Effector CD8-positive, alpha-beta T cell (primary cell): ENCODE data around the gene EMILIN1.
"Not testable (repeated sequence)": the region's sequence is repeated elsewhere in the genome, so short reads cannot be mapped to it uniquely, and the experiment has no call there.

Experiments
- DNase-seq: peaks from one replicate; lab custom pipeline; 2025; lab: John Stamatoyannopoulos, UW

EMILIN1 gene

DNA sequence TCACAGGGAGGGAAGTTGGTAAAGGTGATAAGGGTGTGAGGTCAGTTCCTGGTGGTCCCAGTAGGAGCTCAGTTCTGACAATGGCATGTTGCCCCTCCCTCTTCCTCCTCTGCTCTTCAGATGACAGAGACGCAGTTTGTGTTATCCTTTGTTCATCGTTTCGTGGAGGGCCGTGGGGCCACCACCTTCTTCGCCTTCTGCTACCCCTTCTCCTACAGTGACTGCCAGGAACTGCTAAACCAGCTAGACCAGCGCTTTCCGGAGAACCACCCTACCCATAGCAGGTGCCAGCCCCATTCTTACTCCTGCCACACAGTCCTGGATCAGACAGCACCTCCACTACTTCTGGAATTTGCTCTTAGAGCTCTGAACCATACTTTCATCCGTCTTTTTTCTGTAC, 24.6 kb upstream of the EMILIN1 start:
- no peak for DNase-seq

DNA sequence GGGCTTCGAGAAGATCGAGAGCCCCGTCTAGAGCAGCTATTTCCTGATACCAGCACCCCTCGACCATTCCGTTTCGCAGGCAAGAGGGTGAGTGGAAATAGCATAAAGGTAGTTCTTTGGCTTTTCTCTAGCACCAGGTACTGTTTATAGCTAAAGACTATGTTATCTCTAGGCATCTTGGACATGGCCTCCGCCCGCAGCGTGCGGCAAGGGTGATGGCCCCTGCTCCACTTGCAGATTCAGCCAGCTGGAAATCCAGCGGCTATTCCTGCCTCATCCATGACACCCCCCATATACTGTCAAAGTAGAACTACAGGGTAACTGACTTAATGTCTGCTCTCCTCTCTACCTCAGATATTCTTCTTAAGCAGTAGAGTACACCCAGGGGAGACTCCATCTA, 23.7 kb upstream of the EMILIN1 start:
- no peak for DNase-seq

DNA sequence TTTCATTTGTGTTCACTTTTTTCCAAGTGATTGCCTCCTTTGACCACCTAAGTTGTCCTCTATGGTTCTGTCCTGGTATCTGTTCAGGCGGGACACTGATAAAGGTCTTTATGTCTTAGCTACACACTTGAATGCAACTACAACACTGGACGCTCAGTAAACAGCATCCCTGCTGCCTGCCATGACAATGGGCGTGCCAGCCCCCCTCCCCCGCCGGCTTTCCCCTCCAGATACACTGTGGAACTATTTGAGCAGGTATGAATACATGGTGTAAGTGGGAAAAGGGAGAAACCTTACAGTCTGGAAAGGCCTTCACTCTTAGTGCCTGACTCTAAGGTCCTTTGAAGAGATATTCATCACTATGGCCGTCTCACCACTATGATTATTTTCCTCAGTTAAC, 21.2 kb upstream of the EMILIN1 start:
- DNase-seq = no peak

DNA sequence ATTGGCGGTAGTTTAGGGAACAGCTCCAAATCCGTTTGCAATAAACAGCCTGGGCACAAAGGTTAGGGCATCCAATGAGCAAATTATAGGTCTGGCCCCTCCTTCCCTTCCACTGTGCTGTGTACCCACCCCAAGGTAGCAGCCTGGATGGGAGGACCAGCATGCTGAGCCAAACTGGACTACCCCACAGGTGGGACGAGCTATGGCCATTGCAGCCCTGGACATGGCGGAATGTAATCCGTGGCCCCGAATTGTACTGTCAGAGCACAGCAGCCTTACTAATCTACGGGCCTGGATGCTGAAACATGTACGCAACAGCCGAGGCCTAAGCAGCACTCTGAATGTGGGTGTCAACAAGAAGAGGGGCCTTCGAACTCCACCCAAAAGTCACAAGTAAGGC, 20.2 kb upstream of the EMILIN1 start:
- DNase-seq = no peak

DNA sequence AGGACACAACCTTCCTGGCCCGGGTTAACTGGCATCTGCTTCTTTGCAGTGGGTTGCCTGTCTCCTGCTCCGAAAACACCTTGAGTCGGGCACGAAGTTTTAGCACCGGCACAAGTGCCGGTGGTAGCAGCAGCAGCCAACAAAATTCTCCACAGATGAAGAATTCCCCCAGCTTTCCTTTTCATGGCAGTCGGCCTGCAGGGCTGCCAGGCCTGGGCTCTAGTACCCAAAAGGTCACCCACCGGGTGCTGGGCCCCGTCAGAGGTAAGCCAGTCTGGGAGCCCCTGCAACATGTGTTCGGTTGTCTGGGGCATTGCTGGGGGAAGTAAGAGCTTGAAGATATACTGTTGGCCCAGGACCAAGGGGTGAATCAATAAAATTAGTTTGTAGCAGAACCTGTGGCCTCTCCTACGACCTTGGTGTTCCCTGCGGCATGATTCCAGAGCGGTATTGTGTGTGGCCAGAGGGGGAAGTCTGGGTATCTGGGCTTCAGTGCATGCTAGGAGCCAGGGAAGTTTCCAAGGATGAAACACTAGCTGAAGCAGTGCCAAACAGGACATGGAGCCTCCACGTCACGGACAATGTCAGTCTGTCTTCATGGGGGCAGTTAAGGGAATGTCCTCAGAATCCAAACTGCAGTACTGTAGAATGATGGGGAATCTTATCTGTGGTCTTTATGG, 19.1 kb upstream of the EMILIN1 start:
- DNase-seq = no peak

DNA sequence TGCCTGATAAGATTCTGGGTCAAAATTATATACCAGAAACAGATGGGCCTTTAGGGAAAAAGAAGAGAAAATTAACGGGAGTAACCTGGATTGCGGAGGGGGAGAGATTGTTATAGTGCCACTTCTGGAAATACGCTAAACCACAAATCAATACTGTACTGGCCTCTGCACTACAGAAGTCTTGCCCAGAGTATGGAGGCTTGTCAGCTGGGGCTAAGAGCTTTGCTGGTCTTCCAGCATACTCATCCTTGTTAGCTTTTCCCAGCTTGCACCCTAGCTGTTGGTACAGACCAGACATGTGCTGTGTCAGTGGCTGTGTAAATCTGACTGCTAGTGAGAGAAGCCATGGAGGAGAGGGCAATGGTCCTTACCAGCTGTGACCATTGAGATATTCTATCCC, 18.1 kb upstream of the EMILIN1 start:
- DNase-seq = no peak

DNA sequence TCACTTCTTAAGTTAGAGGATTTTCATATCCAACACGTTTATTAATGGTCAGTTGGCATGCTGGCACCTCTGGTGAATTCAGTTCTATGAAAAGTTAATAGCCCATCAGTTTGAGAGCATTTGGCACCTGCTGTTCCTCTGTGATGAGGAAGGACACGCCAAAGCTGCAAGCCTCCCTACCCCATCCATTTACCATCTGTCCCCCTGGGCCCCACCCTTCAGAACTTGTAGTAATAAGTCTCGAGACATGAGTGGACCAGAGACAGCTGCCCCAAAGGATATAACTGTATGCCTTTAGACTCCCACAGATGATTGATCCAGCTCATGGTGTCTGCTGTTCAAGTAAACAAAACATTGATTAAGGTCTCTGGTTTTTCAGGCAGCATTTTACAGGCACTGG, 13.3 kb upstream of the EMILIN1 start:
- DNase-seq = no peak

DNA sequence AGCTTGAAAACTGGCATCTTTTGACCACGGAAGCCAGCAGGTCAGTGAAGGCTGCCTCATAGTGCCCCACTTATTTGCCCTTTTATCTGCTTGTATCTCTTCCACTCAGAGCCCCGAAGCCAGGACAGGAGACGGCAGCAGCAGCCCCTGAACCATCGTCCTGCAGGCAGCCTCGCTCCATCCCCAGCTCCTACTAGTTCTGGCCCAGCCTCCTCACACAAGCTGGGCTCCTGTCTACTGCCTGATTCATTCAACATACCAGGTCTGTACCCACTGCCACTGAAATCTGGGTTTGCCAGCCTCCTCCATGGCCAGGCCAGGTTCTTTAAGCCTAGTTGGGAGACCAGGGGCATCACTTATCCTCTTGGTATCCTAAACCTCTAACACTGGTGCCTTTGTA, 11.0 kb upstream of the EMILIN1 start:
- no peak for DNase-seq

DNA sequence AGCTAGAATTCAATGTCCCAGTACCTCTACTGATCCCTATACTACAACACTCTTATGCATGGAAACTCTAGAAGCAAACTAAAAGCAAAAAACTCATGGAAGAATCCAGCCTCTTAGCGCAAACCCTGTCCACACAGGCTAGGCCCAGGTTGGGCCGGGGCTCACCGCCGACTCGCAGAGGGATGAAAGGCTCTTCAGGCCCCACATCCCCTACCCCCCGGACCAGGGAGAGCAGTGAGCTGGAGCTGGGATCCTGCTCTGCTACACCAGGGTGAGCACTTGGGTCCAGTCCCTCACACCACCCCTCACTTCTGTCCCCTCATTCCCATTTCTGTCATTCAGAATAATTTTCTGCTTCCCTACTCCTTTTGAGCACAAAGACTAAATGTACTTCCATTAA, 9.0 kb upstream of the EMILIN1 start:
- DNase-seq = no peak

DNA sequence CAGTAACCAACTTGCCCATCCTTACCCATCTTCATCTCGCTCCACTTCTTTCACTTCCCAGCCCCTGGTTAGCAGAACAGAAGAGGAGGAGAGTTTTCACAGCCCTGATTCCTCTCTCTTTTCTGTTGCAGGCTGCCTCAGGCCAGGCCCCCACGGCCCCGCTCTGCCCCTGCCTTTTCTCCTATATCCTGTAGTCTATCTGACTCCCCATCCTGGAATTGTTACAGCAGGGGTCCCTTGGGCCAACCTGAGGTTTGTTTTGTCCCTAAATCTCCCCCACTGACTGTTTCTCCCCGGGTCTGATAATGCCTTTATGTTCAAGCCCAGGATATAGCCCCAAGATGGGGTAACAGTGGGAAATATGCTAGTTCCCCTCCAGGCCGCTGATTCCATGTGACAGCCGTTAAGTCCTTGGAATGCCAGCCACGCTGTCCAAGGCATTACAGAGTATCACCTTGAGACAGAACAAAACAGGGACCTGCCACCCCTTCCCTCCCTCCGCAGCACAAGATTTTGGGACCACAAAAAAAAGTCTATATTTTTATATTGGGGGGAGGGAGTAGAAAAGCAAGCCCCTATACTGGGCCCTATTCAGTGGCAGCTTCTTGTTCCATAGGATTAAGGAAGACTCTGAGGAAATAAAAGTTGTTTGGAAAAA, 8.3 kb upstream of the EMILIN1 start:
- DNase-seq = no peak

DNA sequence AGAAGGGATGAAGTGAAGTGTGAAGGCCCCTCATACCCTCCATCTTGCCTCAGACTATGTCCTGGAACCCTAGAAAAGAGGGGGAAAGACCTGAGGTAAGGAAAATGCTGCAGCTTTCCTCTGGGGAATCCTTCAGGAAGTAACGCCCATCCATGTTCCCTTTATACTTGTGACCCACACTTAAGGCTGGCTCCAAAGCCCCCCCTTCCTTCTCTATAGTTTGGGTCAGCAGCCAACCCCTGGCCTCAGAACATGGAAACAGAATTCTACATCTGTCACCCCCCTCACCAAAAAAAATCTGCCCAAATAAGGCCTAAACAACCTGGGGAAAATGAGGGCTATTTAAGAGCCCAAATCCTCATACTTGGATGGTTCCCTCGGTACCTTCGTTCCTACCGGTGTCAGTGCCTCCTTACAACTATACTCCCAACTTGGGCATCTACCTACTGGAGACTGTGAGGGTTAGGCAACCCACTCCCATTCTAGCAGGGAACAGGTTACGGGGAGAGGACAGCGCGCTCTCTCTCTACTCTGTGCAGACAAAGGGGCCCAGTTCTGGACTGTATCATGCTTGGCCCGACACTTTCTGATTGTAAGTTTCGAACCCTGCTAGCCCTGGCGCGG, 7.7 kb upstream of the EMILIN1 start:
- DNase-seq = no peak

DNA sequence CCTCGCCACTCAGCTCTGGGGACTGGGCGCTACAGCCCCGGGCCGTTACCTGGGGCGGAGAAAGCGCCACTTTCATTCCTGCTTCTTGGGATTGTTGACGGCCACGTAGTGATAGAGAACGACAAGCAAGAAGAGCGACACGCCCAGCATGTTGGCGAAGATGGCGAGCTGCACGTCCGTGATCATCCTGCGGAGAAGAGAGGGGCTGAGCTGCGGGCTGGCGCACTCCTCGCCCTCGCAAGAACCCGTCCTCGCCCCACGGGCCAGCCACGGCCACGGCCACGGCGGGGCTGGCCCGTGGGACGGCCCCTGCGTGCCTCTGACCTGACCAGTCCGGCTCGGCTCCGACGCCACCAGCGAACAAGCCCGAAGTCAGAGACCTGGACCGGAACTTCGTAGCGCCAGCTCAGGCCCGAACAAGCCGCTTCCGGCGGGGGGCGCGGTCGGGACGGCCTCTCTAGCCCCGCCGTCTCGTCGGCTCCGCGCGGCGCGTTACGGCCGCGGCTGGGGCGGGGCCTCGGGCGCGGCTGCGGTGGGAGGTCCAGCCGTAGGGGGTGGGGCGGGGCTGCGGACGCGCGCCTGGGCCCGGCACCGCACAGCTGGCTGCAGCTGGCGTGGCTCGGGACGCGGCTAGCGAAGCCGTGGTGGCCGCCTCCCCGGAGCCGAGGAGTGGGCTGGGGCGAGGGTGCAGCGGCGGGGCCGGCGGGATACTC, 7.0 kb upstream of the EMILIN1 start, which contains the start of gene OST4:
Gene OST4 (minus strand): TSS at position 378 of the 713 bp plus-strand sequence.
- DNase-seq = peak; percentile 75

DNA sequence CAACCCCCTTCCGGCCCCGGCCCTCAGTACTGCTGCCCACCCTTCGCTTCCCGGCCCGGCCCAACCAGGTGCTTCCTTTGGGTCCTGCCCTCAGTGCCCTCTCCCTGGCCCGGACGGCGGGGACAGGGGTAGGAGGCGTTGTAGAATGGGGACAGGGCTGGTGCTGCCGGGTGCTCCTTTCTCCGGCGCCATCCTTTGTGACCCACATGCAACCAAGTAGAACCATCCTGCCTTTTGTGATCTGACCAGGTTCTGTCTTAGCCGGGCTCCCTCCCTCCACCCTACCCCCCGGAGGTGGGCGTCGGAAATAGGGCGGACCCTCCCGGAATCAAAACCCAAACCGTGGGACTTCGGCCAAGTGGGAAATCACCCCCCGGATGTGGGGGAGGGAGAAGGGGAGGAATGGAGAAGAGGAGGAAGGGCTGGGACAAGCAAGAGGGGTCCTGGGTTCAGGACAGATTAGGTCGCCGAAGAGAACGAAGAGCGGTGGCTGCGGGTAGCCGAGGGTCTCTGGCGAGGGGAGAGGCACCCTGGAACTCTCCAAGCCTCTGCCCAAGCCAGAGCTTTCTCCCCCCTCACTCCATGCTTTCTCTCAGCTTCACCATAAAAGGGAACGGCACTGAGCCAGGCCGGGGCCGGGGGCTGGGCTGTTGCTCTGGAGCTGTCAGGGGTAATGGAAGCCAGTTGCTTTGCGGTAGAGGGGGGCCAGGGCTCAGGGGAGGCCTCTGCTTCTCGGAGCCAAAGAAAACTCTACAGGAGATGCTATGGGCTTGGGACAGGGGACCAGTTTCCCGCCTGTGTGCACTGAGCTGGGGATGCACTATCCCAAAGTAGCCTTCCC, 6.2 kb upstream of the EMILIN1 start:
- no peak for DNase-seq

DNA sequence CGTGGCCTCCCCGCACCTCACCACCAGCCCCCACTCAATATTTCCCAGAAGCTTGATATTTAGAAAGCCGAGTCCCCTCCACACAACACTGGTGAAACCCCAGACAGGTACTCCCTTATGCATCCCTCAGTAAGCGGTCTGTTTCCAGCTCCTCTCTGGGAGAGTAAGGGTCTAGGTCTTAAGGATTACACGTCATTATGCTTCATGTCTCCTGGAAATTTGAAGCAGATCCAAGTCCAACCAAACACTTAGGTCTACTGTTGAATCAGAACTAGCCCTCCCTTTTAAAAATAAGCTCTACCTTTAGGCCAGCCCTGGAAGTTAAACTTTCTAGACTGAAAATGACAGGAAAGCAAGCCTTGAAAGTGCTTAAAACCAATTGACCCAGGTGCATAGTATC, 5.5 kb upstream of the EMILIN1 start:
- DNase-seq = no peak

DNA sequence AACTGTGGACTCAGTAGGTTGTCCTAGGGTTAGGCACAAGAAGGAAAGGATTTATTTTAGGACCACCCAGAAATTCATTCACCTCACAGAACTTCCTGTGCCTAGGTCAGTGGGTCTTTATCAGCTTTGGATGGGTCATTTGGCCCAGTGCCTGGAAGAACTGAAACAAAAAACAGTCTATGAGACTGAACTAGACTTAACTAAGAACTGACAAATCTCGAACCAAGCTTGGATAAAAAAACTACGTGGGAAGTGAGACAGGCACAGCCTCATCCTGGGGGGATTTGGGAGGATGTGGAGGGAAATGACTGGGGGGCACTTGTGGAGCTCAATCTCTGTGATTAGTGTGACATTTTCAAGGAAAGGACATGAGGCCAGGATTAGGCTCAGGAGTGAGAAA, 4.6 kb upstream of the EMILIN1 start:
- no peak for DNase-seq

DNA sequence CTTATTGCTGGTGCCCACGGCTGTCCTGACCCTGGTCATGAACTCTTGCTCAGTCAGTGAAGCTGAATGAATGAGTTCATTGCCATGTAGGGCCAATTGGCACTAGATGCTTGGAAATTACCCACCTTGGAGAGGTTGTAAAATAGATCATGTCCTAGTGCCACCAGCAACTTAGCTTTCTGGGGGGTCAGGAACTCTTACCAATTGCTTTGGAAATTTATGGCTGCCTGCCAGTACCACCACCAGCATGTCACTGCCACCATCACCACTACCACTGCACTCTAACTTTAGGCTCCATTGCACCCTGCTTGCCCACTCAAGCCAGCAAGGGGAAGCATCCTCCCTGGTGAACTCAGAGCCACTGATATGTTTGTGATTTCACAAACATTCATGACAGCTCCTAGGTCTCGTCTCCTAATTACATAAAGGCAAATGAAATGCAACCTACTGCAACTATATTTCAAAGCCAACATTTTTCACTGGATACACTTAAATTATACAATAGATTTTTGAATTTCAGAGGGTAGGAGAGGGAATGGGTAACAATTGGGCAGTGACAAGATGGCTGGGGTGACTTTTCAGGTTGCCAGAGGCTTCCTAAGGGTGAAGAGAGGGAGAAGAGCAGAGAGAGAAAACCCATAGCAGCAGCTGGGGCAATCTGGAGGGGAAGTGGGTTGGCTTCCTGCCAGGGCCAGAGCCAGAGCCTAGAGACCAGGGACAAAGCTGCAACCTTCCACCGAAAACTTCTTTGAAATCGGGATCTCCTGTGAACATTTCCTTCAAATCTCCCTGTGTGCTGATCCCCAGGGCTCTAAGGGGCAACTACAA, 3.5 kb upstream of the EMILIN1 start:
- DNase-seq = peak; percentile 25

DNA sequence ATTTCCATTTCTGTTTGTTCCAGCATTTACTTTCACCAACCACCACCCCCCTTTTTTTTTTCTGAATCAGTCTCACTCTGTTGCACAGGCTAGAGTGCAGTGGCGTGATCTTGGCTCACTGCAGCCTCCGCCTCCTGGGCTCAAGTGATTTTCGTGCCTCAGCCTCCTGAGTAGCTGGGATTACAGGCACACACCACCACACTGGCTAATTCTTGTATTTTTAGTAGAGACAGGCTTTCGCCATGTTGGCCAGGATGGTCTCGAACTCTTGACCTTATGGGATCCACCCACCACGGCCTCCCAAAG, 2.9 kb upstream of the EMILIN1 start:
- DNase-seq = not testable (repeated sequence)

DNA sequence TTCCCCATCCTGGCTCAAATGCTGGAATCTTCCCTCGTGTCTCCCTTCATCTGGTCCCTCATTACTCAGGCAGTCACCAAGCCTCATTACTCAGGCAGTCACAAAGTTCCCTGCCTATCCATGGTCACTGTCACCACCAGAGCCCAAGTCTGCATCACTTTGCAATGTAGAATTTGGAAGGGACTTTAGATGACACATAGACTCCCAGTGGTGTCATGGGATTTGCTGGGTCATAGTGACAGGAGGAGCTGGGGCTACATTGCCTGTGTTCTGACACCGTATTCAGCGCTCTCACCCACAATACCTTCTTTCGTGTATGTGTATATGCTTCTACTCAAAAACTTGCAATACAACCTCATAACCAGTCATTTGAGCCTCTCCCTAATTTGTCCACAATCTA, 2.1 kb upstream of the EMILIN1 start:
- no peak for DNase-seq

DNA sequence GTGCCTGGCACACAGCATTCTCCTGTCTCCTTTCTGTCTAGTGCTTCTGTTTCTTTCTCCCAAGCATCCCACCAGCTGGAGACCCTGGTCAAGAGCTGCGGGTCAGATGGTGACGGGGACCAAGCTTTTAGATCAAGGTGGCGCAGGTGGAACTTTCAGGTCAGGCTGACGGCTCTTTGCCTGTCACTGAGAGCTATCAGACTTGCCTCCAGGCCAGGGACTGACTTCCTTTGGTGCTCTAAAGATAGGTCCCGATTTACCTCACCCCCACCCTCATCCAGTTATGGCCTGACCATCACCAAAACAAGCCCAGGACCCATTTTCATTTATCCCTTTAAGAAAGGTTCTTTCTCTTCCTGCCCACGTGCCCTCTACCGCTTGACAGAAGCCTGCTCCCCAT, 1.2 kb upstream of the EMILIN1 start:
- no peak for DNase-seq

DNA sequence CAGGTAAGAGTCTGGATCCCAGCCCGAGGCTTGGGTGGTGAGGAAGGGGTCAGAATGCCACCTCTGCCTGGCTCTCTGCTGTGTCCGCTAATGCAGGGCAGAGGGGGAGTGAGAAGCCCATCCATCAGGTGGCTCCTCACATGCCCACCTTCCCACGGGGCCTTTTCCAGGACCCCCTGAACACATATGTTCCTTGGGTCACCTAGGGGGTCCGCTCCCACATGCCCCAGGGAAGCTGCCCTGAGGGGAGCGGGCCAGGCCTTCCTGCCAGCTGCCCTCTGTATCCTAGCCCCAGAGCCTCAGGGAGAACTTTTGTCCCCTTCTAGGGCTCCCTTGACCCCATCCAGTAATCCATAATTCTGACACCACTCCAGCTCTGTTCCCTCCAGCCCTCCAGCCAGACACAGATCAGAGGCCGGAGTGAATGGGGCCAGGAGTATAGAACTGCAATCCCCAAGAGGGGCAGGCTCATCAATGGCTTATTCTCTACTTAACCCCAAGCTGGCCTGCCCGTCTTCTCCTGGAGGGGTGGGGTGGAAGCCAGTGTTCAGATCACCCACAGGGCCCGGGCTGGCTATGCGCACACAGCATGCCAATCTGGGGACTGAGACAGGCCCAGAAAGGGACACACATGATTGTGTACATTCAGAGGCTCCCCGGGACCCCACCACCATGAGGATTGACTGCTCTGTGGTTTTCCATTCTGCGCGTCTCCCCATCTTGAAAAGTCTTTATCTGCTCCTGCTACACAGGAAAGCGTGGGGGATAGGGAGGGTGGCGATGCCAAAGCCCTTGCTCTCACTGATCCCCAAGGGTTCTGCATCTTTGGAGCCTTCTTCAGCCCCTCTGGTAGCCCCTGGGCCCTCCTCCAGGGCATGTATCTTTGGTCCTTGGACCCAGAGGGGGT, 1.1 kb downstream of the EMILIN1 start:
- DNase-seq = no peak
